Dendritic cell treated with granulocyte-macrophage colony-stimulating factor and Interleukin-4, amounts not matched to agents 40 ng/mL and 50 ng/mL, for 4 days (primary cell): ENCODE results near the gene UBE2G2.
A peak's percentile ranks its signal among the peaks of the same experiment; 100 is the strongest.

Experiments
- H3K27ac Mint-ChIP-seq: one replicate; pipeline ENCODE4 v1.8.0; 2022; ENCODE audit warnings: mild to moderate bottlenecking, mixed read lengths
- H3K27me3 Mint-ChIP-seq: one replicate; pipeline ENCODE4 v1.8.0; 2022; ENCODE audit warnings: mild to moderate bottlenecking, mixed read lengths
- H3K36me3 Mint-ChIP-seq: one replicate; pipeline ENCODE4 v1.8.0; 2022; ENCODE audit warnings: low read depth, mixed read lengths
- H3K4me1 Mint-ChIP-seq: one replicate; pipeline ENCODE4 v1.8.0; 2022; ENCODE audit warnings: low read depth, mixed read lengths
- H3K4me3 Mint-ChIP-seq: one replicate; pipeline ENCODE4 v1.8.0; 2022; ENCODE audit warnings: mild to moderate bottlenecking, moderate library complexity, mixed read lengths
- H3K9me3 Mint-ChIP-seq: one replicate; pipeline ENCODE4 v1.8.0; 2022; ENCODE audit warnings: mixed read lengths
- intact Hi-C: fragments of 100-400 bp; cut with micrococcal nuclease; formaldehyde crosslinking; loops from one replicate; pipeline ENCODE4 v1.15.0; 2022

The UBE2G2 gene

GRCh38 chr21:44814498-44815023 lies 12.9 kb upstream of the UBE2G2 start:
- Mint-ChIP-seq H3K4me3 (no peak overlapping the region), H3K9me3 (peaks cover under 1% of the 10 kb centered on the region), H3K27ac (no peak overlapping the region), H3K4me1 (peaks cover 67% of the 10 kb centered on the region), H3K27me3 (peaks cover under 1% of the 10 kb centered on the region), H3K36me3 (peaks cover 73% of the 10 kb centered on the region)
- intact Hi-C loops = loop anchor here (5.0 kb wide), 1 partner anchor 33 kb away; no protein-coding TSS in a partner anchor

GRCh38 chr21:44813727-44814126 lies 12.1 kb upstream of the UBE2G2 start:
- H3K9me3 Mint-ChIP-seq = no peaks in the 10 kb centered on the region
- H3K27ac Mint-ChIP-seq = no peak overlapping the region
- H3K4me3 Mint-ChIP-seq = no peak overlapping the region
- H3K27me3 Mint-ChIP-seq = no peaks in the 10 kb centered on the region
- intact Hi-C loops = loop anchor here (5.0 kb wide), 1 partner anchor 34 kb away; no protein-coding TSS in a partner anchor
- H3K36me3 Mint-ChIP-seq = peaks cover 81% of the 10 kb centered on the region
- H3K4me1 Mint-ChIP-seq = peaks cover 67% of the 10 kb centered on the region

- Mint-ChIP-seq H3K36me3 (peaks cover 87% of the 10 kb centered on the region), H3K4me1 (peaks cover 67% of the 10 kb centered on the region), H3K4me3 (no peak overlapping the region), H3K27me3 (no peaks in the 10 kb centered on the region), H3K9me3 (no peaks in the 10 kb centered on the region), H3K27ac (no peak overlapping the region)
- intact Hi-C loops = loop anchor here (5.0 kb wide), 1 partner anchor 34 kb away; no protein-coding TSS in a partner anchor
Measured at GRCh38 chr21:44813149-44813548, 11.5 kb upstream of the UBE2G2 start.

- H3K36me3 Mint-ChIP-seq = peaks cover 92% of the 10 kb centered on the region
- no peaks in the 10 kb centered on the region for H3K27me3 Mint-ChIP-seq
- H3K4me1 Mint-ChIP-seq = peaks cover 67% of the 10 kb centered on the region
- H3K4me3 Mint-ChIP-seq = no peak overlapping the region
- intact Hi-C loops = loop anchor here (5.0 kb wide), 1 partner anchor 35 kb away; no protein-coding TSS in a partner anchor
- no peaks in the 10 kb centered on the region for H3K9me3 Mint-ChIP-seq
- no peak overlapping the region for H3K27ac Mint-ChIP-seq
Measured at GRCh38 chr21:44812640-44813039, 11.0 kb upstream of the UBE2G2 start.

GRCh38 chr21:44810779-44811178 lies 9.2 kb upstream of the UBE2G2 start:
- Mint-ChIP-seq H3K27ac (no peak overlapping the region), H3K36me3 (peaks cover 97% of the 10 kb centered on the region), H3K9me3 (no peaks in the 10 kb centered on the region), H3K4me3 (no peak overlapping the region), H3K27me3 (no peaks in the 10 kb centered on the region), H3K4me1 (peaks cover 51% of the 10 kb centered on the region)
- intact Hi-C loops = loop anchor here (5.0 kb wide), 1 partner anchor 37 kb away; no protein-coding TSS in a partner anchor

- H3K9me3 Mint-ChIP-seq = no peaks in the 10 kb centered on the region
- no peak overlapping the region for H3K27ac Mint-ChIP-seq
- H3K36me3 Mint-ChIP-seq = peaks cover 88% of the 10 kb centered on the region
- H3K27me3 Mint-ChIP-seq = no peaks in the 10 kb centered on the region
- intact Hi-C loops = no loop called here
- peaks cover 26% of the 10 kb centered on the region for H3K4me1 Mint-ChIP-seq
- H3K4me3 Mint-ChIP-seq = no peak overlapping the region
Measured at GRCh38 chr21:44805859-44806258, 4.2 kb upstream of the UBE2G2 start.

GRCh38 chr21:44805226-44805625 lies 3.6 kb upstream of the UBE2G2 start:
- Mint-ChIP-seq H3K27ac (no peak overlapping the region), H3K27me3 (no peaks in the 10 kb centered on the region), H3K36me3 (peaks cover 85% of the 10 kb centered on the region), H3K4me1 (peaks cover 24% of the 10 kb centered on the region), H3K4me3 (no peak overlapping the region), H3K9me3 (no peaks in the 10 kb centered on the region)
- intact Hi-C loops = no loop called here

GRCh38 chr21:44804762-44805161 lies 3.1 kb upstream of the UBE2G2 start:
- Mint-ChIP-seq H3K27ac (no peak overlapping the region), H3K27me3 (no peaks in the 10 kb centered on the region), H3K4me1 (peaks cover 24% of the 10 kb centered on the region), H3K36me3 (peaks cover 83% of the 10 kb centered on the region), H3K4me3 (no peak overlapping the region), H3K9me3 (no peaks in the 10 kb centered on the region)
- intact Hi-C loops = loop anchor here (5.0 kb wide), 3 partner anchors 68 to 123 kb away; partner anchors contain the start of gene PTTG1IP

GRCh38 chr21:44803651-44804050 lies 2.0 kb upstream of the UBE2G2 start:
- Mint-ChIP-seq H3K36me3 (peaks cover 83% of the 10 kb centered on the region), H3K9me3 (no peaks in the 10 kb centered on the region), H3K27ac (no peak overlapping the region), H3K27me3 (no peaks in the 10 kb centered on the region), H3K4me1 (peaks cover 31% of the 10 kb centered on the region), H3K4me3 (no peak overlapping the region)
- intact Hi-C loops = loop anchor here (5.0 kb wide), 3 partner anchors 69 to 124 kb away; partner anchors contain the start of gene PTTG1IP

- H3K27ac Mint-ChIP-seq = peak overlapping the region; percentile 80
- H3K4me1 Mint-ChIP-seq = peaks cover 36% of the 10 kb centered on the region
- no peaks in the 10 kb centered on the region for H3K9me3 Mint-ChIP-seq
- peaks cover 83% of the 10 kb centered on the region for H3K36me3 Mint-ChIP-seq
- intact Hi-C loops = loop anchor here (5.0 kb wide), 3 partner anchors 70 to 125 kb away; partner anchors contain the start of gene PTTG1IP
- H3K27me3 Mint-ChIP-seq = no peaks in the 10 kb centered on the region
- peak overlapping the region; percentile 81 for H3K4me3 Mint-ChIP-seq
Measured at GRCh38 chr21:44802396-44803153, 955 bp upstream of the UBE2G2 start.

GRCh38 chr21:44800971-44801467 lies 601 bp downstream of the UBE2G2 start:
- H3K4me1 Mint-ChIP-seq = peaks cover 45% of the 10 kb centered on the region
- intact Hi-C loops = loop anchor here (1.0 to 5.0 kb wide), 4 partner anchors 16 to 126 kb away; partner anchors contain the start of gene PTTG1IP
- peak overlapping the region; percentile 81 for H3K4me3 Mint-ChIP-seq

GRCh38 chr21:44800103-44800502 lies 1.5 kb downstream of the UBE2G2 start:
- H3K4me1 Mint-ChIP-seq = peaks cover 52% of the 10 kb centered on the region
- H3K4me3 Mint-ChIP-seq = peak overlapping the region; percentile 81
- H3K27ac Mint-ChIP-seq = no peak overlapping the region
- H3K27me3 Mint-ChIP-seq = no peaks in the 10 kb centered on the region
- peaks cover 83% of the 10 kb centered on the region for H3K36me3 Mint-ChIP-seq
- intact Hi-C loops = loop anchor here (5.0 kb wide), 3 partner anchors 72 to 127 kb away; partner anchors contain the start of gene PTTG1IP
- H3K9me3 Mint-ChIP-seq = no peaks in the 10 kb centered on the region

More at GRCh38 chr21:44800971-44801467, 601 bp downstream of the UBE2G2 start:
- Mint-ChIP-seq H3K27ac (peak overlapping the region; percentile 80), H3K36me3 (peaks cover 83% of the 10 kb centered on the region), H3K9me3 (no peaks in the 10 kb centered on the region), H3K27me3 (no peaks in the 10 kb centered on the region)

GRCh38 chr21:44799646-44800045 lies 2.0 kb downstream of the UBE2G2 start:
- H3K36me3 Mint-ChIP-seq = peaks cover 79% of the 10 kb centered on the region
- intact Hi-C loops = loop anchor here (5.0 kb wide), 3 partner anchors 73 to 128 kb away; partner anchors contain the start of gene PTTG1IP
- no peaks in the 10 kb centered on the region for H3K9me3 Mint-ChIP-seq
- H3K4me1 Mint-ChIP-seq = peaks cover 52% of the 10 kb centered on the region
- H3K27me3 Mint-ChIP-seq = no peaks in the 10 kb centered on the region
- peak overlapping the region; percentile 20 for H3K4me3 Mint-ChIP-seq
- no peak overlapping the region for H3K27ac Mint-ChIP-seq

GRCh38 chr21:44797775-44798174 lies 3.8 kb downstream of the UBE2G2 start:
- Mint-ChIP-seq H3K4me3 (no peak overlapping the region), H3K27me3 (no peaks in the 10 kb centered on the region), H3K27ac (no peak overlapping the region), H3K9me3 (no peaks in the 10 kb centered on the region), H3K4me1 (peaks cover 53% of the 10 kb centered on the region), H3K36me3 (peaks cover 61% of the 10 kb centered on the region)
- intact Hi-C loops = no loop called here
